PFSK-1 (cell line): ENCODE data around the gene PTGDR2.

Source experiments
- FOXP2 ChIP-seq: optimal IDR thresholded peaks from 2 replicates; pipeline ENCODE3; 2011; ENCODE audit warnings: borderline replicate concordance, control low read depth, inconsistent platforms; ENCODE audit not compliant: insufficient read depth; ENCODE audit errors: extremely low read length, extremely low read depth
- POLR2AphosphoS5 ChIP-seq: IDR thresholded peaks from 2 replicates; pipeline ENCODE4 v1.6.1; 2012; ENCODE audit warnings: low read depth, mild to moderate bottlenecking, control low read depth, low read length, moderate library complexity
- SIN3A ChIP-seq: IDR thresholded peaks from 2 replicates; pipeline ENCODE4 v1.6.1; 2012; ENCODE audit warnings: mild to moderate bottlenecking, low read length, moderate library complexity, borderline replicate concordance; ENCODE audit not compliant: insufficient read depth
- TAF1 ChIP-seq: IDR thresholded peaks from 2 replicates; pipeline ENCODE4 v1.6.1; 2012; ENCODE audit warnings: low read length, control low read depth, borderline replicate concordance; ENCODE audit not compliant: insufficient read depth
- TF ChIP-seq, protein P1 (sequence below), 2 experiments: IDR thresholded peaks; 2 replicates each; pipeline versions ENCODE4 v1.6.1 to v1.8.0; 2011 to 2012; ENCODE audit warnings: low read depth in 2 of 2, low read length in 2 of 2, control low read depth in 1 of 2, inconsistent platforms in 1 of 2, mild to moderate bottlenecking in 1 of 2, moderate library complexity in 1 of 2; ENCODE audit not compliant: insufficient read depth in 1 of 2

PTGDR2 gene

DNA sequence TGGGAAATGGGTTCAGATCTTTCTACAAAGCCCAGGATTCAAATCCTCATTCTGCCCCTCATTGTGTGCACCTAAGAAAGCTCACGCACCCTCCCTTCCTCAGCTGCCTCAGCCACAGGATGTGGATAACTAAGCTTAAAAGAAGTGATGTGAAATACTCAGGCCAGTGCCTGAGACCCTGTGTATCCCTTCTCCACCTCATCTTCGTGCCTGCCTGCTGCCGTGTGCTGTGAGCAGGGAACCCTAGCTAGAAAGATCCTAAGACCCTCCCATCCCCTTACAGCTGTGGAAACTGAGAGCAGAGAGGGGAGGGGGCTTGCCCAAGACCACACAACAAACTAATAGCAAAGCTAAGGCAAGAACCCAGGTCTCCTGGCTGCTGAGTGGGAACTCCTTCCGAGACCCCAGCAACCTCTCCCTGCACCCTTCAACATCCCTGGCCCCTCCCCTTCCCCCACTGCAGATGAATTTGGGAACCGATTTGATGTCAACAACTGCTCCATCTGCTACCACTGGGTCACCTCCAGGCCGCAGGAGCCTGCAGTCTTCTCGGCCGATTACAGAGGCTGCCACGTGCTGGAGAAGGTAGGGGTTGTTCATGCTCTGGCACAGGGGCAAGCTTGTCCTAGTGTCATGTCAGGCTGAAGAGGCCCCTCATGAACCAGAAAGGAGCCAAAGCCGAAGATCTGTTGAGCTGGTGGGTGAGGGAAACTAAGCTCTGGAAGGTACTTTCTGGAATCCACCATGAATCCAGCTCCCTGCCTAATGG, 13.1 kb upstream of the PTGDR2 start:
- TF ChIP-seq TAF1: no peak
- TF ChIP-seq FOXP2: no peak
- TF ChIP-seq, protein P1, sequence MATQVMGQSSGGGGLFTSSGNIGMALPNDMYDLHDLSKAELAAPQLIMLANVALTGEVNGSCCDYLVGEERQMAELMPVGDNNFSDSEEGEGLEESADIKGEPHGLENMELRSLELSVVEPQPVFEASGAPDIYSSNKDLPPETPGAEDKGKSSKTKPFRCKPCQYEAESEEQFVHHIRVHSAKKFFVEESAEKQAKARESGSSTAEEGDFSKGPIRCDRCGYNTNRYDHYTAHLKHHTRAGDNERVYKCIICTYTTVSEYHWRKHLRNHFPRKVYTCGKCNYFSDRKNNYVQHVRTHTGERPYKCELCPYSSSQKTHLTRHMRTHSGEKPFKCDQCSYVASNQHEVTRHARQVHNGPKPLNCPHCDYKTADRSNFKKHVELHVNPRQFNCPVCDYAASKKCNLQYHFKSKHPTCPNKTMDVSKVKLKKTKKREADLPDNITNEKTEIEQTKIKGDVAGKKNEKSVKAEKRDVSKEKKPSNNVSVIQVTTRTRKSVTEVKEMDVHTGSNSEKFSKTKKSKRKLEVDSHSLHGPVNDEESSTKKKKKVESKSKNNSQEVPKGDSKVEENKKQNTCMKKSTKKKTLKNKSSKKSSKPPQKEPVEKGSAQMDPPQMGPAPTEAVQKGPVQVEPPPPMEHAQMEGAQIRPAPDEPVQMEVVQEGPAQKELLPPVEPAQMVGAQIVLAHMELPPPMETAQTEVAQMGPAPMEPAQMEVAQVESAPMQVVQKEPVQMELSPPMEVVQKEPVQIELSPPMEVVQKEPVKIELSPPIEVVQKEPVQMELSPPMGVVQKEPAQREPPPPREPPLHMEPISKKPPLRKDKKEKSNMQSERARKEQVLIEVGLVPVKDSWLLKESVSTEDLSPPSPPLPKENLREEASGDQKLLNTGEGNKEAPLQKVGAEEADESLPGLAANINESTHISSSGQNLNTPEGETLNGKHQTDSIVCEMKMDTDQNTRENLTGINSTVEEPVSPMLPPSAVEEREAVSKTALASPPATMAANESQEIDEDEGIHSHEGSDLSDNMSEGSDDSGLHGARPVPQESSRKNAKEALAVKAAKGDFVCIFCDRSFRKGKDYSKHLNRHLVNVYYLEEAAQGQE (IDR thresholded peaks at IDR 0.05; ENCODE audit: insufficient read depth in 1 of 2, low read depth in 2 of 2, low read length in 2 of 2): no peak
- TF ChIP-seq POLR2AphosphoS5: no peak
- no peak for TF ChIP-seq SIN3A

DNA sequence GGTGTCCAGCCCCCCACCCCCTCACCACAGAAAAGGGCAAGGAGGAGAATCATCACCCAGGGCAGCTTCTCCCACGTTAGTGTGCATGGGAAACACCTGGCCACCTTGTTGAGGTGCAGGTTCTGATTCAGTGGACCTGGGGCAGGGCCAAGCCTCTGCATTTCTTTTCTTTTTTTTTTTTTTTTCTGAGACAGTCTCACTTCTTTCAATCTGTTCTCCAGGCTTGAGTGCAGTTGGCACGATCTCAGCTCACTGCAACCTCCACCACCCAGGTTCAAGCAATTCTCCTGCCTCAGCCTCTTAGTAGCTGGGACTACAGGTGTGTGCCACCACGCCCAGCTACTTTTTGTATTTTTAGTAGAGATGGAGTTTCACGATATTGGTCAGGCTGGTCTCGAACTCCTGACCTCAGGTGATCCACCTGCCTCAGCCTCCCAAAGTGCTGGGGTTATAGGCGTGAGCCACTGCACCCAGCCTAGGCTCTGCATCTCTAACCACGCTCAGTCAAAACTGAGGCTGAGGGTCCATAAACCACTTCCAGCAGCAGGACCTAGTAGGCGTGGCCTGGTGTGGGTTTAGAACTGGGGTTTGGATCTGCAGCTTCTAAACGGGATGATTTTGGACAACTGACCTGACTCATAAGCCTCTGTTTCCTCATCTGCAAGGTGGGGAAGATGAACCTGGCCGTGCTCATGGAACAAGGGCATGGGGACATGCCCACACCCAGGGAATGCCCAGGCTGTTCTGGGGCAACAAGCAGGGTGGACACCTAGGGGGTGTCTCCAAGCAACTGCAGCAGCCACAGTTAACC, 12.3 kb upstream of the PTGDR2 start:
- TF ChIP-seq FOXP2 (no peak), SIN3A (no peak), TAF1 (no peak), POLR2AphosphoS5 (no peak)
- TF ChIP-seq, protein P1 (IDR thresholded peaks at IDR 0.05; ENCODE audit: insufficient read depth in 1 of 2, low read depth in 2 of 2, low read length in 2 of 2): no peak

DNA sequence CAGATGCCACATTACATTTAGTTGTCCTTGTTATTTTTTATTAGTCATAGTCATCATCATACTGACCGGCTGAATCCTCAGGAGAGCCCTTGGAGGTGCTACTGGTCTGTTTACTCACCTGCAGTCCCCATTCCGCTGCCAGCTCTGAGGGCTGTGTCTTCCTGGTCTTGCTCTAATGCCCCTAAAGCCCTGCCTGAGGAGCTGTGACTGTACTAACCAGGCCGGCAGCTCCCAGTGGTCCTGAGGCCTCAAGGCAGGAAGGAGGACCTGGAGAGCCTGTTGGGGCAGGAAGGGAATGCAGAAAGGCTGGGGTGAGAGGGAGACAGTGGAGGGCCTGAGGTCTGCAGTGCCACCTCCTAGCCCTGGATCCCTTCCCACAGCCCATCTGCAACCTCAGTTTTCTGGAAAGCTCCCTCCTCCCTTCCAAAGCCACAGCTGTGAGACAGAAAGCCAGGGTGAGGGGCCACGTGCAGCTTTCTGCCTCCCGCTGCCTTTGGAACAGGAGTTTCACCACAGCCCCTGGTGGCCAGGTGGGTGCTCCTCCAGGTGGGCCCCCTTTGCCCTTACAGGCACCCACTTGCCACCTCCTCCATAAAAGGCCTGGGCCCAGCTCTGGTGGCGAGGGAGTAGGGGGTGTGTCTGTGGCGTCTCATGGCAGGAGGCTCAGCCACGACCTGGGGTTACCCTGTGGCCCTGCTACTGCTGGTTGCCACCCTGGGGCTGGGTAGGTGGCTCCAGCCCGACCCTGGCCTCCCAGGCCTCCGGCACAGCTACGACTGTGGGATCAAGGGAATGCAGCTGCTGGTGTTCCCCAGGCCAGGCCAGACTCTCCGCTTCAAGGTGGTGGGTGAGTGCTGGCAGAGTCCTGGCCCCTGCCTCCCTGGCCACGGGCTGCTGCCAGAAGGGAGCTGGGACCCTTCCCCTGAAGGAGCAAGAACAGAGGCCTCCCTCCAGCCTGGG, 11.4 kb upstream of the PTGDR2 start, which contains the start of gene ZP1:
Gene ZP1 (plus strand): TSS at position 632 of the 960 bp plus-strand sequence. CDS start 20 bp downstream, at position 652.
- TF ChIP-seq TAF1 (no peak), FOXP2 (no peak), POLR2AphosphoS5 (no peak), SIN3A (no peak)
- TF ChIP-seq, protein P1 (IDR thresholded peaks at IDR 0.05; ENCODE audit: insufficient read depth in 1 of 2, low read depth in 2 of 2, low read length in 2 of 2): no peak

DNA sequence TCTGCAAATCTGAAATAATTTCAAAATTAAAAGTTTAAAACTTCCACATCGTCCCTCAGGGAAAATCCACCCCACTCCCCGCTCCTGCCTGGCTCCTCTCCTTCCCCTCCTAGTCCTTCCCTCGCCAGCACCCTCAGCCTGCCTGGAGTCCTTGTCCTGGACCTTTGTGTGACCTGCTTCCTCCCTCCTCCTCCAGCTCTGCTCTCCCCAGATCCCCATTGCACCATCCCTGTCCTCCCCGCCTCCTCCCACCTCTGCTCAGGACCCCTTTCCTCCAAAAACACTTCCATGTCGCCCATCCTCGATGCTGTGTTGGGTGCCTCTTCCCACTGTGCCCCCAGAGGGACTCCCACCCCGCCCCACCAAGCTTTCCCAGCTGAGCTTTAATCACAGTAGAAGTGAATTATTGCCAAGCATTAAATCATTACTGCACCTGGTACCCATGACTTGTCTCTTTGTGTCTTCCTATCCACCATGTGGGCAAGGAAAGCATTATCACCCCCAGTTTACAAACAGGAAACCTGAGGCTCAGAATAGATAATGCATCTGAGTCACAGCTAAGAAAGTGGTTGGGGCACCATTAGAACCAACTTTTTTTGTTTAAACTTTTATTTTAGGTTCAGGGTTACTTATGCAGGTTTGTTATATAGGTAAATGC, 9.2 kb upstream of the PTGDR2 start:
- TF ChIP-seq FOXP2 (no peak), SIN3A (no peak), TAF1 (no peak), POLR2AphosphoS5 (no peak)
- TF ChIP-seq, protein P1 (IDR thresholded peaks at IDR 0.05; ENCODE audit: insufficient read depth in 1 of 2, low read depth in 2 of 2, low read length in 2 of 2): no peak
